Endothelial cell of umbilical vein (primary cell): ENCODE results near the gene CBLC.

Experiments used
- EZH2 ChIP-seq: IDR thresholded peaks from 2 replicates; pipeline ENCODE4 v1.6.1; 2012; ENCODE audit warnings: borderline replicate concordance, low read depth, mild to moderate bottlenecking, moderate library complexity, low read length, inconsistent platforms; ENCODE audit not compliant: severe bottlenecking
- GATA2 ChIP-seq: IDR thresholded peaks from 2 replicates; pipeline ENCODE4 v1.7.0; 2011; ENCODE audit warnings: low read depth, mild to moderate bottlenecking, moderate library complexity, mixed read lengths, low read length; ENCODE audit not compliant: insufficient read length, insufficient read depth
- POLR2A ChIP-seq: IDR thresholded peaks from 2 replicates; pipeline ENCODE4 v1.6.1; 2012; ENCODE audit warnings: low read depth, mild to moderate bottlenecking, control low read depth, low read length
- TF ChIP-seq, protein P1 (sequence below), 2 donors: IDR thresholded peaks; 1 replicate in 1 of 2; 2 replicates in 1 of 2; pipeline ENCODE4 v1.5.1; 2011; ENCODE audit warnings: low read length in 2 of 2, mild to moderate bottlenecking in 2 of 2, moderate library complexity in 2 of 2, control low read depth in 1 of 2, inconsistent platforms in 1 of 2, low read depth in 1 of 2; ENCODE audit not compliant: insufficient read depth in 1 of 2; ENCODE audit errors: extremely low read depth in 1 of 2
- TF ChIP-seq, protein P2 (sequence below): IDR thresholded peaks from 2 replicates; pipeline ENCODE4 v1.6.1; 2011; ENCODE audit not compliant: insufficient read depth, insufficient read length

DNA sequence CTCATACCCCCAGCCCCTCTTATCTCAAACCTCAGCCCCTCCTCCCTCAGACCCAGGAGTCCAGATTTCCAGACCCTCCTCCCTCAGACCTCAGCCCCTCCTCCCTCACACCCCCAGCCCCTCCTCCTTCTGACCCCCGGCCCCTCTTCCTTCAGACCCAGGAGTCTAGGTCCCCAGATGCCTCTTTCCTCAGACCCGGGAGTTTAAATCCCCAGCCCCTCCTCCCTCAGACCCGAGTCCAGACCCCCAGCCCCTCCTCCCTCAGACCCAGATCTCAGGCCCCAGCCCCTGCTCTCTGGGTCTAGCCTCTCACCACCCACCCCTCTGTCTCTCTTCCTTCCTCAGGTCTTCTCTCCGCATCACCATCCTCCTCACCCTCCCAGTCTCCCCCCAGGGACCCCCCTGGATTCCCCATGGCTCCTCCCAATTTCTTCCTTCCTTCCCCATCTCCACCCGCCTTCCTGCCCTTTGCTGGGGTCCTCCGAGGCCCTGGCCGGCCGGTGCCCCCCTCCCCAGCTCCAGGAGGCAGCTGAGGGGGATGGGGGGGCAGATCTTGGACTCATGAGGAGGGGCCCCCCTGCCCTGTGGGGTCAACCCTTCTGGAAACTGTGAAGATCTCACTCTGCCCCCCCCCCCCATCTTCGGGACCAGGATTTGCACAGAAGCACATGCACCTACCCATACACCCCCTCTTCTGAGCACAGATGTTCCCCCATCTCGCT is 18.4 kb upstream of the CBLC start:
- no peak for TF ChIP-seq GATA2
- TF ChIP-seq POLR2A, result no peak
- TF ChIP-seq, protein P1, sequence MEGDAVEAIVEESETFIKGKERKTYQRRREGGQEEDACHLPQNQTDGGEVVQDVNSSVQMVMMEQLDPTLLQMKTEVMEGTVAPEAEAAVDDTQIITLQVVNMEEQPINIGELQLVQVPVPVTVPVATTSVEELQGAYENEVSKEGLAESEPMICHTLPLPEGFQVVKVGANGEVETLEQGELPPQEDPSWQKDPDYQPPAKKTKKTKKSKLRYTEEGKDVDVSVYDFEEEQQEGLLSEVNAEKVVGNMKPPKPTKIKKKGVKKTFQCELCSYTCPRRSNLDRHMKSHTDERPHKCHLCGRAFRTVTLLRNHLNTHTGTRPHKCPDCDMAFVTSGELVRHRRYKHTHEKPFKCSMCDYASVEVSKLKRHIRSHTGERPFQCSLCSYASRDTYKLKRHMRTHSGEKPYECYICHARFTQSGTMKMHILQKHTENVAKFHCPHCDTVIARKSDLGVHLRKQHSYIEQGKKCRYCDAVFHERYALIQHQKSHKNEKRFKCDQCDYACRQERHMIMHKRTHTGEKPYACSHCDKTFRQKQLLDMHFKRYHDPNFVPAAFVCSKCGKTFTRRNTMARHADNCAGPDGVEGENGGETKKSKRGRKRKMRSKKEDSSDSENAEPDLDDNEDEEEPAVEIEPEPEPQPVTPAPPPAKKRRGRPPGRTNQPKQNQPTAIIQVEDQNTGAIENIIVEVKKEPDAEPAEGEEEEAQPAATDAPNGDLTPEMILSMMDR (IDR thresholded peaks at IDR 0.05; ENCODE audit: extremely low read depth in 1 of 2, insufficient read depth in 1 of 2, low read depth in 1 of 2, low read length in 2 of 2), result no peak
- TF ChIP-seq, protein P2, sequence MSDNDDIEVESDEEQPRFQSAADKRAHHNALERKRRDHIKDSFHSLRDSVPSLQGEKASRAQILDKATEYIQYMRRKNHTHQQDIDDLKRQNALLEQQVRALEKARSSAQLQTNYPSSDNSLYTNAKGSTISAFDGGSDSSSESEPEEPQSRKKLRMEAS, result no peak
- TF ChIP-seq EZH2, result no peak
